Activated T-helper 9 cell treated with anti-CD3 and anti-CD28 coated beads, Interleukin-2, amount 50 U/mL, for 16 hours (primary cell): ENCODE measurements around the gene TRIM52.
"Not testable (repeated sequence)": the region's sequence is repeated elsewhere in the genome, so short reads cannot be mapped to it uniquely, and the experiment has no call there.

Experiments used
- DNase-seq: peaks from one replicate; pipeline ENCODE4 v3.0.0-alpha.2; 2020; ENCODE audit warnings: low read depth

TRIM52 gene

GRCh38 chr5:181214249-181214648 is 46.7 kb downstream of the TRIM52 start:
- not testable (repeated sequence) for DNase-seq

- DNase-seq: no peak
Measured at GRCh38 chr5:181212934-181213333, 48.0 kb downstream of the TRIM52 start.

GRCh38 chr5:181212080-181212479 is 48.9 kb downstream of the TRIM52 start:
- no peak for DNase-seq

GRCh38 chr5:181211208-181211607 is 49.7 kb downstream of the TRIM52 start:
- no peak for DNase-seq

GRCh38 chr5:181210698-181211097 is 50.2 kb downstream of the TRIM52 start:
- not testable (repeated sequence) for DNase-seq

- DNase-seq: not testable (repeated sequence)
Measured at GRCh38 chr5:181210148-181210547, 50.8 kb downstream of the TRIM52 start.

- not testable (repeated sequence) for DNase-seq
Measured at GRCh38 chr5:181209006-181209405, 51.9 kb downstream of the TRIM52 start.

- no peak for DNase-seq
Measured at GRCh38 chr5:181207960-181208253, 53.0 kb downstream of the TRIM52 start.

GRCh38 chr5:181207214-181207959 is 53.6 kb downstream of the TRIM52 start:
- peak; percentile 69 for DNase-seq

- DNase-seq: no peak
Measured at GRCh38 chr5:181205761-181206649, 54.9 kb downstream of the TRIM52 start.
